SU-DHL-6 (cell line): ENCODE data around the gene CUX1.
"Not testable (repeated sequence)": the region's sequence is repeated elsewhere in the genome, so short reads cannot be mapped to it uniquely, and the experiment has no call there.

Source experiments
- H2AFZ ChIP-seq: fragments of 200-600 bp; sonication (generic); 2 replicates; pipeline ENCODE4 v1.6.1; 2014; ENCODE audit warnings: low read depth, mild to moderate bottlenecking, moderate library complexity, mixed read lengths, antibody characterized with exemption, low read length; ENCODE audit not compliant: severe bottlenecking
- H3F3A ChIP-seq: fragments of 200-600 bp; shearing (Covaris generic); 2 replicates; pipeline ENCODE4 v1.6.0; 2016; ENCODE audit warnings: antibody characterized with exemption, mild to moderate bottlenecking; ENCODE audit not compliant: insufficient read depth
- H3K27ac ChIP-seq: fragments of 200-600 bp; sonication (generic); 2 replicates; pipeline ENCODE4 v1.5.1; 2016; ENCODE audit warnings: low read depth, mild to moderate bottlenecking, low read length, moderate library complexity, mixed read lengths
- H3K27me3 ChIP-seq: fragments of 200-600 bp; sonication (generic), shearing (Covaris generic); 2 replicates; pipeline ENCODE4 v1.6.0; 2014; ENCODE audit warnings: mild to moderate bottlenecking, low read length
- H3K36me3 ChIP-seq: fragments of 200-600 bp; sonication (generic); 2 replicates; pipeline ENCODE4 v1.6.1; 2014; ENCODE audit warnings: mild to moderate bottlenecking, low read length, mixed read lengths
- H3K4me2 ChIP-seq: fragments of 300-600, 200-600 bp; shearing (Covaris generic), sonication (generic); 2 replicates; pipeline ENCODE4 v1.6.0; 2014; ENCODE audit warnings: low read length, low read depth, mild to moderate bottlenecking; ENCODE audit not compliant: poor library complexity, severe bottlenecking
- H3K4me3 ChIP-seq: fragments of 200-600 bp; sonication (generic); 2 replicates; pipeline ENCODE4 v1.5.1; 2014; ENCODE audit warnings: antibody characterized with exemption, low read length, mild to moderate bottlenecking, mixed read lengths; ENCODE audit not compliant: insufficient read depth, poor library complexity, severe bottlenecking
- H3K79me2 ChIP-seq: fragments of 200-600 bp; sonication (generic); 2 replicates; pipeline ENCODE4 v1.6.1; 2014; ENCODE audit warnings: mild to moderate bottlenecking, low read length, moderate library complexity; ENCODE audit not compliant: insufficient read depth
- H3K9ac ChIP-seq: fragments of 200-600 bp; sonication (generic); 2 replicates; pipeline ENCODE4 v1.7.0; 2014; ENCODE audit warnings: mild to moderate bottlenecking, low read length
- H3K9me2 ChIP-seq: fragments of 200-600 bp; sonication (generic); replicated peaks from 2 replicates; pipeline ENCODE4 v1.6.1; 2014; ENCODE audit warnings: low read length; ENCODE audit not compliant: insufficient read depth
- H3K9me3 ChIP-seq: fragments of 200-600 bp; sonication (generic); 2 replicates; pipeline ENCODE4 v1.6.1; 2014; ENCODE audit warnings: low read length, mixed read lengths; ENCODE audit not compliant: insufficient read depth
- H4K20me1 ChIP-seq: fragments of 200-600 bp; sonication (generic); 2 replicates; pipeline ENCODE4 v1.6.1; 2014; ENCODE audit warnings: low read depth, mild to moderate bottlenecking, antibody characterized with exemption, low read length, moderate library complexity, mixed read lengths
- EZH2phosphoT487 ChIP-seq: fragments of 200-600 bp; sonication (generic), shearing (Covaris generic); conservative IDR thresholded peaks from 2 replicates; pipeline ENCODE4 v1.6.1; 2018; ENCODE audit warnings: mild to moderate bottlenecking, antibody characterized with exemption, low read length, moderate library complexity, mixed read lengths
- TF ChIP-seq, protein P1 (sequence below): fragments of 200-600 bp; sonication (generic); IDR thresholded peaks from one replicate; pipeline ENCODE4 v1.5.1; 2017; ENCODE audit warnings: antibody characterized with exemption, mild to moderate bottlenecking, low read length, moderate library complexity; ENCODE audit not compliant: insufficient read depth, poor library complexity, severe bottlenecking

Gene CUX1

GRCh38 chr7:102182016-102182415 is 364.6 kb downstream of the CUX1 start:
- H3K27ac ChIP-seq: no peak overlapping the region
- H3K9me3 ChIP-seq: no peaks in the 10 kb centered on the region
- H4K20me1 ChIP-seq: no peaks in the 10 kb centered on the region
- no peaks in the 10 kb centered on the region for H3K9me2 ChIP-seq
- no peak overlapping the region for H3K4me3 ChIP-seq
- H3K4me2 ChIP-seq: no peak overlapping the region
- peaks cover 43% of the 10 kb centered on the region for H3K36me3 ChIP-seq
- TF ChIP-seq, protein P1, sequence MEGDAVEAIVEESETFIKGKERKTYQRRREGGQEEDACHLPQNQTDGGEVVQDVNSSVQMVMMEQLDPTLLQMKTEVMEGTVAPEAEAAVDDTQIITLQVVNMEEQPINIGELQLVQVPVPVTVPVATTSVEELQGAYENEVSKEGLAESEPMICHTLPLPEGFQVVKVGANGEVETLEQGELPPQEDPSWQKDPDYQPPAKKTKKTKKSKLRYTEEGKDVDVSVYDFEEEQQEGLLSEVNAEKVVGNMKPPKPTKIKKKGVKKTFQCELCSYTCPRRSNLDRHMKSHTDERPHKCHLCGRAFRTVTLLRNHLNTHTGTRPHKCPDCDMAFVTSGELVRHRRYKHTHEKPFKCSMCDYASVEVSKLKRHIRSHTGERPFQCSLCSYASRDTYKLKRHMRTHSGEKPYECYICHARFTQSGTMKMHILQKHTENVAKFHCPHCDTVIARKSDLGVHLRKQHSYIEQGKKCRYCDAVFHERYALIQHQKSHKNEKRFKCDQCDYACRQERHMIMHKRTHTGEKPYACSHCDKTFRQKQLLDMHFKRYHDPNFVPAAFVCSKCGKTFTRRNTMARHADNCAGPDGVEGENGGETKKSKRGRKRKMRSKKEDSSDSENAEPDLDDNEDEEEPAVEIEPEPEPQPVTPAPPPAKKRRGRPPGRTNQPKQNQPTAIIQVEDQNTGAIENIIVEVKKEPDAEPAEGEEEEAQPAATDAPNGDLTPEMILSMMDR: no peak
- H3K79me2 ChIP-seq: no peaks in the 10 kb centered on the region
- no peak overlapping the region for H3K9ac ChIP-seq
- H3F3A ChIP-seq: no peaks in the 10 kb centered on the region
- H2AFZ ChIP-seq: no peak overlapping the region
- no peaks in the 10 kb centered on the region for H3K27me3 ChIP-seq

- not testable (repeated sequence) for H4K20me1 ChIP-seq, H3F3A ChIP-seq, H3K79me2 ChIP-seq, H3K4me2 ChIP-seq, H3K9me3 ChIP-seq, H3K9ac ChIP-seq, H3K9me2 ChIP-seq, H2AFZ ChIP-seq, H3K4me3 ChIP-seq, H3K27me3 ChIP-seq, H3K27ac ChIP-seq
- H3K36me3 ChIP-seq: peaks cover 43% of the 10 kb centered on the region
Observed at GRCh38 chr7:102183848-102184247, 366.4 kb downstream of the CUX1 start.

DNA sequence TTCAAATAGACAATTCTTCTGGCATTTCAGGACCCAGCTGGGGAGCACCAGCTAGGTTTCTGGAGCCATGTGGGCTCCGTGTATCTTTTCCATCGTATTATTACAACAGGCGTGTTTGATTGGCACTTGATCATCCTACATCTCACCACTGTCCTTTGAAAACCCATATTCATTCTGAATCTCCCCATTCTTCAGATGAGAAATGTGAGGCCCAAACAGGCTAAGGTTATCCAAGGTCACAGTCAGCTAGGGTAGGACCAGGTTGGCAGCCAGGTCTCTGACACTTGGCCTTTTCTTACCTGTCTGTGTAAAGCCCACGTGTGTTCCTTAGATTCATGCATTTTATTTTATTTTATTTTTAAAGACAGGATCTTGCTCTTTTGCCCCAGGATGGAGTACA is 366.9 kb downstream of the CUX1 start:
- H4K20me1 ChIP-seq: no peaks in the 10 kb centered on the region; the same call in 1 of the 2 replicates
- TF ChIP-seq EZH2phosphoT487: no peak
- TF ChIP-seq, protein P1: no peak
- peaks cover 43% of the 10 kb centered on the region for H3K36me3 ChIP-seq
- no peak overlapping the region for H3K27ac ChIP-seq
- H3K79me2 ChIP-seq: no peaks in the 10 kb centered on the region
- no peak overlapping the region for H3K4me2 ChIP-seq
- H3K27me3 ChIP-seq: no peaks in the 10 kb centered on the region
- H3K9me3 ChIP-seq: no peaks in the 10 kb centered on the region
- no peak overlapping the region for H2AFZ ChIP-seq
- H3K9ac ChIP-seq: no peak overlapping the region
- H3K9me2 ChIP-seq: no peaks in the 10 kb centered on the region
- no peak overlapping the region for H3K4me3 ChIP-seq
- H3F3A ChIP-seq: no peaks in the 10 kb centered on the region

DNA sequence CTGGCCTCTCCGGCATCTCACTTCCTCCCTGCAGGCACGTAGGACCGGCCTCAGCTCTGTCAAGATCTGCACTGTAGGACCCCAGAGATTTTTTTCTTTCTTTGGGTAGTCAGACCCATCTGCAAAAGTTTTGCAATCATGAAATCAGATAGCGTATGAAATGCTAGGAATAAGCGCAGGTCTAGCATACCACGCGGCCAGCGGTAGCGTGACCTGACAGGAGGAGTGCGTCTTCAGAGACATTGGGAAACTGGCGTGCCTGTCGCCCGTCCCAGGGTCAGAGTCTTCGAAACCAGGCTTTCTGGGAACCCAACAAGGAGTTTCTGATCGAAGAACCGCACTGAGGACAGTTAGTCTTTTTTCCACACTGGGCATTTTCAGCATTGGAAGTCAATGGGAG is 368.4 kb downstream of the CUX1 start:
- Histone ChIP-seq H3K9ac (no peak overlapping the region), H3K4me3 (no peak overlapping the region), H3K36me3 (peaks cover 36% of the 10 kb centered on the region), H3F3A (no peaks in the 10 kb centered on the region), H3K4me2 (no peak overlapping the region), H3K9me3 (no peaks in the 10 kb centered on the region), H3K27ac (no peak overlapping the region), H3K27me3 (no peaks in the 10 kb centered on the region), H3K79me2 (no peaks in the 10 kb centered on the region), H4K20me1 (no peaks in the 10 kb centered on the region; the same call in 1 of the 2 replicates), H3K9me2 (no peaks in the 10 kb centered on the region), H2AFZ (no peak overlapping the region)
- TF ChIP-seq EZH2phosphoT487: no peak
- TF ChIP-seq, protein P1: no peak
